D721Med (cell line): ENCODE data around the gene SMOC2.

Source experiments
- DNase-seq: peaks from one replicate; pipeline ENCODE4 v3.0.0; 2011; ENCODE audit warnings: low spot score; ENCODE audit not compliant: insufficient read length
- FAIRE-seq: peaks from 2 replicates; lab custom pipeline; 2011; peaks lifted over from hg19 to GRCh38; lab: Jason Lieb, UNC
- TF ChIP-seq, protein P1 (sequence below): IDR thresholded peaks from 2 replicates; pipeline ENCODE4 v1.5.1; 2012; ENCODE audit warnings: mild to moderate bottlenecking, control low read depth; ENCODE audit not compliant: insufficient read depth; ENCODE audit errors: missing control alignments

The SMOC2 gene

DNA sequence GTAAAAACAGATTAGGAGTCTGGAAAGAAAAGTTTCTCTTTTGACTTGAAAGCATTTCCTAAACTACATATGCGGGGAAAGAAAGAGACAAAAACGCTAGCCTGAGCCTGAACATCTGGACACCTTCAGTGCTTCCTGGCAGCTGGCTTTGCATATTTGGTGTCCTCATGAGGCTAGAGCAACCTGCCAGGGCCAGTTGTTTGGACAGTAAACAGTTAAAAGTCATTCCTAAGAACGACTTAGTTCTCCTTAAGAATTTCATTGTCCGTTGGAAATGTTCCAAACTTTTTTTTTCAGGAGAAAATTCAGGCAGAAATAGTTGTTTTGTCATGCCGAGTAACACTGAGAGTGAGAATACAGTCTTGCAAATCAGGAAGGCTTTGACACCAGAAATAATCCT is 199.8 kb downstream of the SMOC2 start:
- DNase-seq, result no peak
- FAIRE-seq, result no peak
- TF ChIP-seq, protein P1, sequence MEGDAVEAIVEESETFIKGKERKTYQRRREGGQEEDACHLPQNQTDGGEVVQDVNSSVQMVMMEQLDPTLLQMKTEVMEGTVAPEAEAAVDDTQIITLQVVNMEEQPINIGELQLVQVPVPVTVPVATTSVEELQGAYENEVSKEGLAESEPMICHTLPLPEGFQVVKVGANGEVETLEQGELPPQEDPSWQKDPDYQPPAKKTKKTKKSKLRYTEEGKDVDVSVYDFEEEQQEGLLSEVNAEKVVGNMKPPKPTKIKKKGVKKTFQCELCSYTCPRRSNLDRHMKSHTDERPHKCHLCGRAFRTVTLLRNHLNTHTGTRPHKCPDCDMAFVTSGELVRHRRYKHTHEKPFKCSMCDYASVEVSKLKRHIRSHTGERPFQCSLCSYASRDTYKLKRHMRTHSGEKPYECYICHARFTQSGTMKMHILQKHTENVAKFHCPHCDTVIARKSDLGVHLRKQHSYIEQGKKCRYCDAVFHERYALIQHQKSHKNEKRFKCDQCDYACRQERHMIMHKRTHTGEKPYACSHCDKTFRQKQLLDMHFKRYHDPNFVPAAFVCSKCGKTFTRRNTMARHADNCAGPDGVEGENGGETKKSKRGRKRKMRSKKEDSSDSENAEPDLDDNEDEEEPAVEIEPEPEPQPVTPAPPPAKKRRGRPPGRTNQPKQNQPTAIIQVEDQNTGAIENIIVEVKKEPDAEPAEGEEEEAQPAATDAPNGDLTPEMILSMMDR, result no peak

DNA sequence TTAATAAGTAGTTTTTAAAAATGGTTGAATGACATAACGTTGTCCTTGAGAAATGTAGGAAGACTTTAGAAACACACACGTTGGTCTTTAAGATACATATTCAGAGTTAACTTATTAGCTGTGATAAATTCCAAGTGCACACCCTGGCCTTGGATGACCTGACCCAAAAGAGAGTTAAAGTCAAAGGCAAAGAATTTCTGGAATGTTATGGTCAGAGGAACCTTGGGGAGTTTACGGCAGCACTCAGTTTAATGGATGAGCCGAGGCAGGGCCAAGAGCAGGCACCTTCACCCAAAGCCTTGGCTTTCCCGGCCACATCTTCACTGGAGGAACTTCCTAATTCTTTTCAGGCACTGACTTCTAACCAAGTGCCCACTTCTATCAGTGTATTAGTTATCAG is 200.5 kb downstream of the SMOC2 start:
- DNase-seq (no peak), FAIRE-seq (no peak)
- TF ChIP-seq, protein P1, result no peak

DNA sequence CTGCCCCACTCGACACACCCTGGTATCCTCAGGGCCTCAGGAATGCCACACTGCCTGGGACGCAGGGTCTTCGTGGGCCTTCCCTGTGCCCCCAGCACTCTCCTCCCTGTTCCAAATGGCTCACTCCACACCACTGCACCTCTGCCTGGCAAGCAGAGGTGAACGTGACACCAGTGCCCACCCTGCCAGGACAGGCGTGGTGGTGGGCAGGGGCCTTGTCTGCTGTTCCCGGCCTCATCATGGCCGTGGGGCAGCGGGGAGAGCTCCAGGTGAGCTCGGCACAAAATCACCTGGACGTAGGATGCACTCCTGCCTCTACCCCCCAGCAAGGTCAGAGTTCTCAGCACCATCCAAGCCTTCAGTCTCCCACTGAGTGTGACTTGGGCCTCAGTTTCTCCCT is 202.4 kb downstream of the SMOC2 start:
- DNase-seq, result no peak
- FAIRE-seq, result no peak
- TF ChIP-seq, protein P1, result no peak

DNA sequence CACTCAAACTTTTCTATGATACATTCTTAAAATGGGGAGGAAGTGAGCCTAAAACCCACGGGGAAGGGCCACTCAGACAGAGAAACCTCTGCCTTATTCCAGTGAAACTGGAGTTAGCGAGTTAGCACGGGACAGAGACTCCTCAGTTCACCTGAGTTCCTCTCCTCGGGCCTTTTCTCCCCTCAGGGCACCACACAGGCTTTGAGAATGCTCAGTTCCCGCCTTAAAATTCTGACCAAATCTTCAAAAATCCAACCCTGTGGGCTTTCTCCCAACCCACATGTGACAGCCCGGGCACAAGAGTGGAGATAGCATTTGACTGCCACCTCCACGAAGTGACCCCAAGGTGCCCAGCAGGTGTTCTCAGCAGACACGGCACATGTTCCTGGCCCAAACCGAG is 204.3 kb downstream of the SMOC2 start:
- DNase-seq (no peak), FAIRE-seq (no peak)
- TF ChIP-seq, protein P1, result no peak

DNA sequence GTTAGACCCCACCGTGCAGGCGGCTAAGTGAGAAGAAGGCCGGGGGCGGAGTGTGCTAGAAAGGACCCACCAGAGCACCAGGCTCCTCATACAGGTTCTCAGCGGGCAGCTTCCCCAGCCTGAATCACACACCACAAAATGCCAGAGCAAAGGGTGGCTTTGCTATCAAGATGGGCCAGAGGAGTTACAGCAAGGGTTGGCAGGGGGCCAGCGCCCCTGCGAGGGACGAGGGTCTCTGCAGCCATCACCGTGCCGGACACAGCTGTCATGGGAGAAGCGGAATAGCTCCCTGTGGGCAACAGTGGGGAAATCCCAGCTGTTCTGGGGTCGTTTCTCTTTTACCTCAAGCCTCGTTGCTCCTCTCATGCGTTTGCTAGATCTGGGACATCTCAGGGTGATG is 206.3 kb downstream of the SMOC2 start:
- TF ChIP-seq, protein P1, result no peak
- FAIRE-seq (no peak), DNase-seq (no peak)

DNA sequence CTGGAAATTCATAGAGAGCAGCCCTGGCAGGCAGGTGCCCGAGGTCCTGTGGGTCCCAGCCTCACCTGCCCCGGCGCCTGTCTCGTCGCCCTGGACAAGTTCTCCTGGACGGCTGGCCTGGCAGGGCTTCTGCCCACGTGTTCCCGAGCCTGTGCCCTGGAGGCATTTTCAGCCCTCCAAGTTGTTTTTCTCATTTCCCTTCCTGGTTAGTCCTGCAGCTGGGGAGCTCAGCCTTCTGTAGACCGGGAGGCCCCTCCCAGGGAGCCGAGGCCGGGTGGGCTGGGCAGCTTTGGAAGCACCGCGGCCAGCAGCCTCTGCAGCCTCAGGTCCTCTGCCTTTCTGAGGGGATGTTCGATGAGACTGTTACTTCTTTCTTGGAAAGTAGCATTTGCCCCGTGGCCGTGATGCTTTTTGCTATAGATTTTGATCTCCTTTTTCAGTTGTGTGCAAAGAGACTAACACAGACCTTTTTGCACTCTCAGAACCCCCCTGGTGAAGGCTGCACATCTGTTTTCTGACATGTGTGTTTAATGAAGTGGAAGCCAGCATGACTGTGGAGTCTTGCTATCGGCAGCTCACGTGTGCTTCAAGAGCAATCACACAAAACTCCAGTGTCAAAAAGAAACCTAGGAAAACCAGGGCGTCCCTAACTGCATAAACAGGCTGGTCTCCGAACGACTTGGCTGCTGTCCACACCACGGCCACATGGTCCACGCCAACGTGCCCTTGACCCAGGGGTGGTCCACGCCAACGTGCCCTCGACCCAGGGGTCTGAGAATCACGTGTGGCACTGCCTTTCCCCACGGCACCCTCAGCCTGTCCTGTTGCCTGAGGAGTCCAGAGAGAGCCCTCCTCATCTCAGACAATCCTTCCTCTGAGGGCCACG is 207.5 kb downstream of the SMOC2 start:
- no peak for DNase-seq
- FAIRE-seq, result no peak
- TF ChIP-seq, protein P1, result no peak

DNA sequence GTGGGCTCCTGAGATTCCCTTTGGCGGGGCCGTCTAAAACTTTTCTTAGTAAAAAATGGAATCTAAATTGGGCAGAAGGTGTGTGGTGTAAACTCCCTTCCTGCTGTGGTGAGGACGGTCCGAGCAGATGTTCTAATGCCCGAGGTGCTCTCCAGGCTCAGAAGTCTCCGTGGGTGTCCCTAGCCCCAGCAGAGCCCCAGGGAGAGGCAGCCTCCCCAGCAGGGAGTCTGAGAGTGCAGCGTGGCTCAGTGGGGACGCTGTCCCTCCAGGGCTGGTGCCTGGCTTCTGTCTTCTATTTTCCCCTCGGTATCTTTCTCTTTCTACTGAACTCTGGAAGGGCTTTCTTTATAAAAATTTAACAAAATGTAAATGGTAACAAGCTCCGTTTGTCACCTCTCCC is 208.2 kb downstream of the SMOC2 start:
- no peak for FAIRE-seq
- no peak for DNase-seq
- TF ChIP-seq, protein P1, result no peak
